Measurements from ENCODE around the gene ABAT. TPM values are rescaled to one million over a fixed set of nuclear protein-coding genes. Genes with fewer than 3 reads are reported as not detected.

The ABAT gene
- total and polyA plus RNA-seq, 11 donors = 3.4 to 37.0 (median 12.8) TPM

DNA sequence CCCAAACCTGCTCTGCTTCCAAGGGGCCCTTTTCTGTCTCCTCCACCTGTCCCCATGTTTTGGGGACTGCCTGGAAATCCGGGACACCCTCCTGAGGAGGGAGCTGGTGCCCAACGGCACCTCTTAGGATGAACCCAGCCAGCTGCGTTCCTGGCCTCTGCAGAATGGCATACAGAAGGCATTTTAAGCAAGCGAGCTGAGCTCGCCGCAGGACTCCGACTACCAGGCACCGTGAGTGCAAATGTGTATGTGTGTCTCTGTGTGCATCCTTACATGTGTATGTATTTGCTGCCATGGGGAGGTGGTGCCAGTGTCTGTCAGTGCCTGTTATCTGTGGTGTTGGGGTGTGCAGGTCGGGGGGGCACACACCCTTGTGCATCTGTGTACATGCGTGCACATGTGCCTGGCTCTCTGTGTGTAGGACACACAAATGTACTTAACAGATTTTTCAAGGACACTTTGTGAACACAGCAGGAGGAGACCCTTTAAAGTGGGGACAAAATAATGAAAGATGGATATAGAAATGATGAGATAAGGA, 39.3 kb downstream of the ABAT start:
- H3K27ac ChIP-seq = no peak overlapping the region
- no peaks in the 10 kb centered on the region for H3K27me3 ChIP-seq
- H3K9me3 ChIP-seq = peaks cover 0 to 12% (median 0%) of the 10 kb centered on the region in 12 donors
- peaks cover 0 to 6% (median 0%) of the 10 kb centered on the region in 12 donors for H3K4me1 ChIP-seq
- intact Hi-C loops (cut with DNase I) = loop anchor here in 1 of 10 donors (10.0 kb wide), 1 partner anchor 59 kb away; no protein-coding TSS in a partner anchor
- DNase-seq (no peak), ATAC-seq (no peak)
- 84 to 88% (median 86%) methylated on average over 10 of the region's 10 CpGs for WGBS, 4 donors
- H3K36me3 ChIP-seq = no peaks in the 10 kb centered on the region
- H3K4me3 ChIP-seq = no peak overlapping the region
- TF ChIP-seq, protein P1, sequence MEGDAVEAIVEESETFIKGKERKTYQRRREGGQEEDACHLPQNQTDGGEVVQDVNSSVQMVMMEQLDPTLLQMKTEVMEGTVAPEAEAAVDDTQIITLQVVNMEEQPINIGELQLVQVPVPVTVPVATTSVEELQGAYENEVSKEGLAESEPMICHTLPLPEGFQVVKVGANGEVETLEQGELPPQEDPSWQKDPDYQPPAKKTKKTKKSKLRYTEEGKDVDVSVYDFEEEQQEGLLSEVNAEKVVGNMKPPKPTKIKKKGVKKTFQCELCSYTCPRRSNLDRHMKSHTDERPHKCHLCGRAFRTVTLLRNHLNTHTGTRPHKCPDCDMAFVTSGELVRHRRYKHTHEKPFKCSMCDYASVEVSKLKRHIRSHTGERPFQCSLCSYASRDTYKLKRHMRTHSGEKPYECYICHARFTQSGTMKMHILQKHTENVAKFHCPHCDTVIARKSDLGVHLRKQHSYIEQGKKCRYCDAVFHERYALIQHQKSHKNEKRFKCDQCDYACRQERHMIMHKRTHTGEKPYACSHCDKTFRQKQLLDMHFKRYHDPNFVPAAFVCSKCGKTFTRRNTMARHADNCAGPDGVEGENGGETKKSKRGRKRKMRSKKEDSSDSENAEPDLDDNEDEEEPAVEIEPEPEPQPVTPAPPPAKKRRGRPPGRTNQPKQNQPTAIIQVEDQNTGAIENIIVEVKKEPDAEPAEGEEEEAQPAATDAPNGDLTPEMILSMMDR (IDR thresholded peaks at IDR 0.05) = no peak
- no peak for TF ChIP-seq POLR2A (IDR thresholded peaks at IDR 0.05)

DNA sequence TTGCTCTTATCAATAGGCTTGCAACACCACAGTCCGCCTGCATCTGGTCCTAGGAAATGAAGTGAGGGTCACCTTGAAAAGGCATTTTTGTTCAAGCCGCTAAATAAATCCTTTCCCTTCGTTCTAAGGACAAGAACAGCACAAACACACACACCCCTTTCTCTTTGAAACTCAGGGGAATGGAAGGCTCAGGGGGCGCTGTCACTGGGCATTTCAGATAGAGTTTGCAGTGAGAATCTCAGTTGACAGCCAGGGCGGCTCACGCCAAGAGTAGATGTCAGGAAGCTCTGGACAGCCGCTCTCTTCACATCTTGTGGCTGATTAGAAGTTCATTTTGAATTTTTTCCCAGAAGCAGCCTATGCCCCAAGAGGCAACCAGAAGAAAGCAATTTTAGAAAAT, 39.8 kb downstream of the ABAT start:
- DNase-seq (no peak), ATAC-seq (no peak)
- no peak overlapping the region for H3K4me3 ChIP-seq
- H3K36me3 ChIP-seq = no peaks in the 10 kb centered on the region
- intact Hi-C loops (cut with DNase I) = loop anchor here in 1 of 10 donors (10.0 kb wide), 1 partner anchor 59 kb away; no protein-coding TSS in a partner anchor
- peaks cover 0 to 12% (median 0%) of the 10 kb centered on the region in 12 donors for H3K9me3 ChIP-seq
- H3K27ac ChIP-seq = no peak overlapping the region
- no peak for TF ChIP-seq POLR2A (IDR thresholded peaks at IDR 0.05)
- TF ChIP-seq, protein P1 (IDR thresholded peaks at IDR 0.05) = no peak
- H3K27me3 ChIP-seq = no peaks in the 10 kb centered on the region
- WGBS, 4 donors = 57 to 72% (median 66%) methylated on average over 7 of the region's 7 CpGs
- peaks cover 0 to 7% (median 0%) of the 10 kb centered on the region in 12 donors for H3K4me1 ChIP-seq

DNA sequence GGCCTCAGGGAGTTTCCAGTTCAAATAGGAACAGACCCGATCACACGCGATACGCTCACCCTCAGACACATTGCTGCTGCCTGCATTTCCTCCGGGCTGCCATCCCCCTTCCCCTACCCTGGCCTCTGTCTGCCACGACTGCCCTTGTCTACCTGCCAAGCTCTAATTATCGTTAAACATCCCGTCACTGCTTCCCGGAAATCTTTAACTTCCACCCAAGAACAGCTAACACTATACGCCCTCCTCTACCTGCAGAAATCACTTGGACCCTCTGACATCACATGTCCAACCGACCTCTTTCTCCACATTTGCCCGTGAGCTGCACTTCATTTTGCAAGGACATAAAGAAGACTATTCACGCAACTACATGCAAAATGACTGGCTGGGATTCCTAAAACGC, 40.4 kb downstream of the ABAT start:
- H3K27me3 ChIP-seq = no peaks in the 10 kb centered on the region
- DNase-seq (no peak), ATAC-seq (no peak)
- H3K36me3 ChIP-seq = no peaks in the 10 kb centered on the region
- peaks cover 0 to 14% (median 0%) of the 10 kb centered on the region in 12 donors for H3K4me1 ChIP-seq
- H3K9me3 ChIP-seq = peaks cover 0 to 12% (median 0%) of the 10 kb centered on the region in 12 donors
- intact Hi-C loops (cut with DNase I) = loop anchor here in 1 of 10 donors (10.0 kb wide), 1 partner anchor 60 kb away; no protein-coding TSS in a partner anchor
- no peak overlapping the region for H3K27ac ChIP-seq
- no peak overlapping the region for H3K4me3 ChIP-seq
- no peak for TF ChIP-seq POLR2A (IDR thresholded peaks at IDR 0.05)
- TF ChIP-seq, protein P1 (IDR thresholded peaks at IDR 0.05) = no peak
- WGBS, 4 donors = 79 to 86% (median 82%) methylated on average over 14 of the region's 14 CpGs

DNA sequence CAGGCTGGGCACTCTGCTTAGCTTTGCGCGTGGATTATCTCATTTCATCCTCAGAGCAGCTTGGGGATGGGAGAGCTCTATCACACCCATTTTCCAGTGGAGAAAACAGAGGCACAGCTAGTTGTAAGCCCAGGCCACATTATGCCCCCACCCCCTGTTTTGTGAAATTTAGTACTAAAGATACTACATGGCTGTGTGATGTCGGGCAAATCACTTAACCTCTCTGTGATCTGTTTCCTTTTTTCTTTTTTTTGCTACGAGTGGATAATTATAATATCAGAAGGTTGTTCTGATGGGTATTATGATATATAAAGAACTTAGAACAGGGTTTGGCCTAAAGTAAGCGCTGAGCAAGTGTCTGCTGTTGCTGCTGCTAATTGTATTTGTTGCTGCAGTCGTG, 41.6 kb downstream of the ABAT start:
- no peak overlapping the region for H3K4me3 ChIP-seq
- DNase-seq (no peak), ATAC-seq (no peak)
- 93 to 94% (median 93%) methylated on average over 6 of the region's 6 CpGs for WGBS, 4 donors
- TF ChIP-seq, protein P1 (IDR thresholded peaks at IDR 0.05) = no peak
- TF ChIP-seq POLR2A (IDR thresholded peaks at IDR 0.05) = no peak
- peaks cover 0 to 12% (median 0%) of the 10 kb centered on the region in 12 donors for H3K9me3 ChIP-seq
- no peaks in the 10 kb centered on the region for H3K27me3 ChIP-seq
- H3K36me3 ChIP-seq = no peaks in the 10 kb centered on the region
- peaks cover 0 to 26% (median 0%) of the 10 kb centered on the region in 12 donors for H3K4me1 ChIP-seq
- intact Hi-C loops (cut with DNase I) = loop anchor here in 1 of 10 donors (10.0 kb wide), 1 partner anchor 61 kb away; no protein-coding TSS in a partner anchor
- H3K27ac ChIP-seq = no peak overlapping the region
